SK-N-SH (cell line): Measurements from ENCODE around the gene FOS.

Experiments
- CTCF ChIP-seq: fragments of 200-600 bp; sonication (generic); IDR thresholded peaks from 2 replicates; pipeline ENCODE4 v1.6.1; 2017; ENCODE audit warnings: antibody characterized with exemption, mild to moderate bottlenecking, moderate library complexity
- ELF1 ChIP-seq: IDR thresholded peaks from 2 replicates; pipeline ENCODE4 v1.4.0; 2012
- EP300 ChIP-seq, 2 experiments: IDR thresholded peaks; 2 replicates each; pipeline versions ENCODE4 v1.4.0 to v1.6.1; 2012; ENCODE audit warnings: borderline replicate concordance in 1 of 2, low read depth in 1 of 2, low read length in 1 of 2
- EZH2phosphoT487 ChIP-seq: fragments of 200-600 bp; sonication (generic); IDR thresholded peaks from 2 replicates; pipeline ENCODE4 v1.6.1; 2017; ENCODE audit warnings: low read depth, mixed run types, mild to moderate bottlenecking, antibody characterized with exemption, moderate library complexity, borderline replicate concordance
- FOXJ3 ChIP-seq: sonication (generic); formaldehyde crosslinking; IDR thresholded peaks from 2 replicates; pipeline ENCODE4 v1.5.1; 2020; ENCODE audit warnings: mild to moderate bottlenecking, missing genetic modification reagents
- GATA2 ChIP-seq: sonication (generic); formaldehyde crosslinking; IDR thresholded peaks from 2 replicates; pipeline ENCODE4 v1.5.0; 2020; ENCODE audit warnings: mild to moderate bottlenecking, missing genetic modification reagents
- NRF1 ChIP-seq: IDR thresholded peaks from 2 replicates; pipeline ENCODE4 v1.6.1; 2012; ENCODE audit warnings: low read depth, mild to moderate bottlenecking, low read length
- POLR2AphosphoS5 ChIP-seq: IDR thresholded peaks from 2 replicates; pipeline ENCODE4 v1.6.1; 2012; ENCODE audit warnings: low read depth, low read length
- SIN3A ChIP-seq: IDR thresholded peaks from 2 replicates; pipeline ENCODE4 v1.6.1; 2012; ENCODE audit warnings: low read depth, mild to moderate bottlenecking, low read length, moderate library complexity, borderline replicate concordance

- no peak for TF ChIP-seq CTCF
- TF ChIP-seq FOXJ3 (CRISPR knock-in tag) = no peak
- TF ChIP-seq EZH2phosphoT487 = no peak
- no peak for TF ChIP-seq EP300 (IDR thresholded peaks at IDR 0.05; ENCODE audit: borderline replicate concordance in 1 of 2, low read depth in 1 of 2, low read length in 1 of 2)
- no peak for TF ChIP-seq GATA2 (CRISPR knock-in tag)
- no peak for TF ChIP-seq NRF1
- TF ChIP-seq POLR2AphosphoS5 = no peak
- TF ChIP-seq SIN3A = no peak
- TF ChIP-seq ELF1 = no peak
Observed at GRCh38 chr14:75285331-75285730, 6.7 kb downstream of the FOS start.
